ENCODE measurements around the gene PPP1R3E. TPM values are rescaled to one million over a fixed set of nuclear protein-coding genes. Genes with fewer than 3 reads are reported as not detected.

Gene PPP1R3E
- total RNA-seq, 1 experiment from 2014 or later, result 3.9 TPM

- Histone ChIP-seq H4K20me1 (ENCODE audit: control insufficient read depth, insufficient read depth, insufficient read length) (no peaks in the 10 kb centered on the region), H3K27ac (ENCODE audit: insufficient read length, low read depth, low read length) (no peak overlapping the region), H3K14ac (ENCODE audit: insufficient read depth, low read length) (no peak overlapping the region), H3K23me2 (ENCODE audit: insufficient read length, low read depth, low read length, poor library complexity, severe bottlenecking) (peaks cover 13% of the 10 kb centered on the region), H4K8ac (replicated peaks; ENCODE audit: insufficient read length, low read depth, low read length) (no peak overlapping the region), H3K79me1 (ENCODE audit: insufficient read depth, low read depth, low read length, poor library complexity, severe bottlenecking) (peaks cover 4% of the 10 kb centered on the region), H3T11ph (ENCODE audit: low read length) (no peak overlapping the region), H2AK5ac (ENCODE audit: insufficient read length, low read length) (no peak overlapping the region), H3K9ac (ENCODE audit: extremely low read depth, insufficient read length, low read length) (no peak overlapping the region), H2BK5ac (ENCODE audit: insufficient read length, low read length) (no peak overlapping the region), H3K56ac (ENCODE audit: insufficient read length, low read depth, low read length) (no peak overlapping the region), H3K23ac (ENCODE audit: insufficient read length, low read depth, low read length) (no peak overlapping the region), H3K4me1 (ENCODE audit: insufficient read depth, low read length) (peaks cover 3% of the 10 kb centered on the region; the same call in 1 of the 2 replicates), H3K4me2 (ENCODE audit: insufficient read depth, insufficient read length, low read length) (no peak overlapping the region), H3K27me3 (ENCODE audit: insufficient read depth, low read length) (no peaks in the 10 kb centered on the region), H4K91ac (ENCODE audit: insufficient read length, low read depth, low read length) (no peak overlapping the region), H3K18ac (ENCODE audit: insufficient read length, low read depth, low read length) (no peak overlapping the region), H3K9me3 (ENCODE audit: control insufficient read depth, low read depth, low read length) (no peaks in the 10 kb centered on the region), H3K4ac (ENCODE audit: low read depth, low read length) (no peak overlapping the region), H2BK12ac (ENCODE audit: insufficient read length, low read depth, low read length) (no peak overlapping the region), H4K5ac (ENCODE audit: insufficient read length, low read depth, low read length) (no peak overlapping the region), H2AFZ (ENCODE audit: low read length) (no peak overlapping the region), H2BK15ac (ENCODE audit: low read depth, low read length) (no peak overlapping the region), H3K79me2 (ENCODE audit: insufficient read depth, low read length) (peaks cover 10% of the 10 kb centered on the region; the same call in 1 of the 2 replicates), H2BK120ac (ENCODE audit: low read depth, low read length, poor library complexity, severe bottlenecking) (no peak overlapping the region), H2BK20ac (ENCODE audit: low read depth, low read length, poor library complexity, severe bottlenecking) (no peak overlapping the region)
- H3K4me1 Mint-ChIP-seq, result peaks cover 22 to 28% of the 10 kb centered on the region in 2 experiments
- no peaks in the 10 kb centered on the region for H3K27me3 Mint-ChIP-seq (ENCODE audit: low read depth)
- H3K4me3 Mint-ChIP-seq, result no peak overlapping the region; a peak in 1 of 5 replicates
- DNase-seq, result no peak
- H3K9me3 Mint-ChIP-seq, result no peaks in the 10 kb centered on the region; a peak in 1 of 5 replicates
- WGBS (ENCODE audit: extremely low coverage, insufficient read length, low lambda C conversion rate), result no CpG with 5 or more reads among the region's 2 CpGs
- H3K36me3 Mint-ChIP-seq (ENCODE audit: insufficient read depth in 1 of 3, low read depth in 3 of 3), result peaks cover 34 to 51% (median 47%) of the 10 kb centered on the region in 3 experiments
- H3K27ac Mint-ChIP-seq, result no peak overlapping the region
- no peak for TF ChIP-seq CTCF (conservative IDR thresholded peaks at IDR 0.05)
Observed at GRCh38 chr14:23324455-23324846, 21.8 kb upstream of the PPP1R3E start.

All from H9 (cell line).